Measurements from ENCODE around the gene ADORA2B. TPM values are rescaled to one million over a fixed set of nuclear protein-coding genes. Genes with fewer than 3 reads are reported as not detected.

The ADORA2B gene
- total and polyA plus RNA-seq, 2 donors from 2014 or later, result 0.60 TPM; not detected in 1

GRCh38 chr17:15929941-15930340 lies 15.0 kb upstream of the ADORA2B start:
- no peak overlapping the region for H3K9ac ChIP-seq (ENCODE audit: low read length in 3 of 3)
- DNase-seq (peak in 1 of 5 donors; percentile 20), FAIRE-seq (no peak)
- TF ChIP-seq CTCF (IDR thresholded peaks at IDR 0.05; ENCODE audit: borderline replicate concordance, extremely low read depth, insufficient read depth), result no peak
- H3K27ac ChIP-seq (ENCODE audit: low read depth in 2 of 2, low read length in 2 of 2), result no peak overlapping the region
- H3K4me1 ChIP-seq (ENCODE audit: control insufficient read depth in 2 of 3, insufficient read depth in 2 of 3, low read depth in 1 of 3, low read length in 3 of 3), result no peaks in the 10 kb centered on the region
- no peaks in the 10 kb centered on the region for H3K9me3 ChIP-seq (ENCODE audit: control insufficient read depth in 2 of 3, insufficient read depth in 1 of 3, low read length in 3 of 3)
- H3K27me3 ChIP-seq (ENCODE audit: control insufficient read depth, insufficient read depth, low read length), result no peaks in the 10 kb centered on the region
- intact Hi-C loops (cut with DNase I), result no loop called here
- H3K4me3 ChIP-seq (ENCODE audit: low read length in 3 of 3), result no peak overlapping the region
- no peaks in the 10 kb centered on the region for H3K36me3 ChIP-seq (ENCODE audit: control insufficient read depth in 2 of 3, insufficient read depth in 3 of 3, low read length in 3 of 3)

- Histone ChIP-seq H3K9ac (ENCODE audit: low read length in 3 of 3) (no peak overlapping the region), H3K27ac (ENCODE audit: low read depth in 2 of 2, low read length in 2 of 2) (no peak overlapping the region), H3K4me3 (ENCODE audit: low read length in 3 of 3) (no peak overlapping the region), H3K4me1 (ENCODE audit: control insufficient read depth in 2 of 3, insufficient read depth in 2 of 3, low read depth in 1 of 3, low read length in 3 of 3) (no peaks in the 10 kb centered on the region), H3K27me3 (ENCODE audit: control insufficient read depth, insufficient read depth, low read length) (no peaks in the 10 kb centered on the region), H3K36me3 (ENCODE audit: control insufficient read depth in 2 of 3, insufficient read depth in 3 of 3, low read length in 3 of 3) (no peaks in the 10 kb centered on the region), H3K9me3 (ENCODE audit: control insufficient read depth in 2 of 3, insufficient read depth in 1 of 3, low read length in 3 of 3) (no peaks in the 10 kb centered on the region)
- intact Hi-C loops (cut with DNase I), result no loop called here
- FAIRE-seq, result no peak
- TF ChIP-seq CTCF (IDR thresholded peaks at IDR 0.05; ENCODE audit: borderline replicate concordance, extremely low read depth, insufficient read depth), result no peak
- DNase-seq, result peak in 1 of 5 donors; percentile 25
Observed at GRCh38 chr17:15930426-15930825, 14.5 kb upstream of the ADORA2B start.

- Histone ChIP-seq H3K4me1 (ENCODE audit: control insufficient read depth in 2 of 3, insufficient read depth in 2 of 3, low read depth in 1 of 3, low read length in 3 of 3) (no peaks in the 10 kb centered on the region), H3K9me3 (ENCODE audit: control insufficient read depth in 2 of 3, insufficient read depth in 1 of 3, low read length in 3 of 3) (no peaks in the 10 kb centered on the region), H3K4me3 (ENCODE audit: low read length in 3 of 3) (no peak overlapping the region), H3K9ac (ENCODE audit: low read length in 3 of 3) (no peak overlapping the region), H3K27me3 (ENCODE audit: control insufficient read depth, insufficient read depth, low read length) (no peaks in the 10 kb centered on the region), H3K27ac (ENCODE audit: low read depth in 2 of 2, low read length in 2 of 2) (no peak overlapping the region), H3K36me3 (ENCODE audit: control insufficient read depth in 2 of 3, insufficient read depth in 3 of 3, low read length in 3 of 3) (no peaks in the 10 kb centered on the region)
- TF ChIP-seq CTCF (IDR thresholded peaks at IDR 0.05; ENCODE audit: borderline replicate concordance, extremely low read depth, insufficient read depth), result no peak
- intact Hi-C loops (cut with DNase I), result no loop called here
- peak in 1 of 5 donors; percentile 17 for DNase-seq
- FAIRE-seq, result no peak
Observed at GRCh38 chr17:15931394-15931793, 13.5 kb upstream of the ADORA2B start.

GRCh38 chr17:15934866-15935265 lies 10.1 kb upstream of the ADORA2B start:
- Histone ChIP-seq H3K27ac (ENCODE audit: low read depth in 2 of 2, low read length in 2 of 2) (no peak overlapping the region), H3K9ac (ENCODE audit: low read length in 3 of 3) (no peak overlapping the region), H3K36me3 (ENCODE audit: control insufficient read depth in 2 of 3, insufficient read depth in 3 of 3, low read length in 3 of 3) (no peaks in the 10 kb centered on the region), H3K4me3 (ENCODE audit: low read length in 3 of 3) (no peak overlapping the region), H3K27me3 (ENCODE audit: control insufficient read depth, insufficient read depth, low read length) (no peaks in the 10 kb centered on the region), H3K4me1 (ENCODE audit: control insufficient read depth in 2 of 3, insufficient read depth in 2 of 3, low read depth in 1 of 3, low read length in 3 of 3) (no peaks in the 10 kb centered on the region), H3K9me3 (ENCODE audit: control insufficient read depth in 2 of 3, insufficient read depth in 1 of 3, low read length in 3 of 3) (no peaks in the 10 kb centered on the region)
- no peak for TF ChIP-seq CTCF (IDR thresholded peaks at IDR 0.05; ENCODE audit: borderline replicate concordance, extremely low read depth, insufficient read depth)
- FAIRE-seq, result no peak
- DNase-seq, result peak in 1 of 5 donors; percentile 15
- intact Hi-C loops (cut with DNase I), result no loop called here

Measured in kidney (tissue), 14 donors.